ENCODE measurements around the gene LTV1. TPM values are rescaled to one million over a fixed set of nuclear protein-coding genes. Genes with fewer than 3 reads are reported as not detected.

The LTV1 gene
- total and polyA plus RNA-seq, 2 of the 4 experiments (the other 2 are of a cell fraction) = 11.1 to 19.0 TPM

- intact Hi-C loops (cut with micrococcal nuclease) (no loop called here), in situ Hi-C loops (cut with MboI; ENCODE audit: low sequenced_read_pairs) (no loop called here), dilution Hi-C loops (cut with HindIII; ENCODE audit: low sequenced_read_pairs, unreplicated experiment) (no loop called here)
- Histone ChIP-seq H3K4ac (ENCODE audit: low read depth, low read length) (0 out of 2 replicates have a peak overlapping the region, but pooled peaks have one; percentile 19), H3K4me2 (ENCODE audit: low read depth, low read length) (no peak overlapping the region), H2BK20ac (ENCODE audit: low read depth, low read length) (no peak overlapping the region), H2AFZ (replicated peaks; ENCODE audit: low read length, poor library complexity) (no peak overlapping the region), H4K91ac (ENCODE audit: insufficient read depth, low read depth, low read length) (no peak overlapping the region), H3K9me3 (ENCODE audit: control insufficient read depth, insufficient read depth, low read length) (no peaks in the 10 kb centered on the region), H2BK120ac (ENCODE audit: low read depth, low read length) (no peak overlapping the region), H2BK15ac (ENCODE audit: low read depth, low read length) (no peak overlapping the region), H4K8ac (ENCODE audit: low read depth in 2 of 2, low read length in 2 of 2) (no peak overlapping the region), H3K36me3 (ENCODE audit: control insufficient read depth, insufficient read depth, low read length) (peaks cover 15% of the 10 kb centered on the region), H4K20me1 (ENCODE audit: insufficient read depth, low read length) (no peaks in the 10 kb centered on the region), H3K27me3 (ENCODE audit: control insufficient read depth, insufficient read depth, low read length) (no peaks in the 10 kb centered on the region), H2AK5ac (ENCODE audit: low read depth, low read length) (peak overlapping the region; percentile 43; the same call in 1 of the 2 replicates), H4K5ac (ENCODE audit: low read depth, low read length) (no peak overlapping the region), H2AK9ac (replicated peaks; ENCODE audit: low read depth, low read length, poor library complexity) (no peak overlapping the region), H3K4me1 (ENCODE audit: control insufficient read depth, insufficient read depth, low read length) (peaks cover 10% of the 10 kb centered on the region), H3K14ac (replicated peaks; ENCODE audit: low read depth, low read length) (no peak overlapping the region), H3K9ac (ENCODE audit: low read depth, low read length) (no peak overlapping the region), H3K23ac (ENCODE audit: low read depth, low read length) (0 out of 2 replicates have a peak overlapping the region, but pooled peaks have one; percentile 5), H3K18ac (ENCODE audit: low read depth, low read length) (no peak overlapping the region), H3K4me3 (ENCODE audit: insufficient read depth, low read depth, low read length) (no peak overlapping the region), H3K9me1 (ENCODE audit: insufficient read depth, low read length) (peaks cover 9% of the 10 kb centered on the region), H3K27ac (ENCODE audit: insufficient read depth, low read length) (no peak overlapping the region), H3K56ac (ENCODE audit: extremely low read depth, insufficient read depth, low read length) (no peak overlapping the region), H2BK5ac (ENCODE audit: low read depth, low read length, poor library complexity, severe bottlenecking) (no peak overlapping the region), H3K79me1 (ENCODE audit: low read depth in 1 of 2, low read length in 2 of 2) (peaks cover 0 to 18% of the 10 kb centered on the region in 2 experiments; a peak in 3 of 4 replicates)
- no peak for TF ChIP-seq CEBPB (IDR thresholded peaks at IDR 0.05; ENCODE audit: low read depth, low read length)
- no peak for TF ChIP-seq RFX5 (IDR thresholded peaks at IDR 0.05; ENCODE audit: low read depth, low read length)
- no peak for TF ChIP-seq MXI1 (IDR thresholded peaks at IDR 0.05; ENCODE audit: borderline replicate concordance, low read depth, low read length)
- no peak for TF ChIP-seq NFE2L2 (IDR thresholded peaks at IDR 0.05; ENCODE audit: low read depth, low read length)
- no peak for TF ChIP-seq SMC3 (IDR thresholded peaks at IDR 0.05; ENCODE audit: low read depth, low read length)
- no peak for TF ChIP-seq CTCF (conservative IDR thresholded peaks at IDR 0.05; ENCODE audit: low read depth, low read length)
- TF ChIP-seq CHD1 (IDR thresholded peaks at IDR 0.05; ENCODE audit: low read depth, low read length) = no peak
- no peak for TF ChIP-seq ELK1 (IDR thresholded peaks at IDR 0.05; ENCODE audit: borderline replicate concordance, low read depth, low read length)
- no peak for TF ChIP-seq RCOR1 (IDR thresholded peaks at IDR 0.05; ENCODE audit: insufficient replicate concordance, low read length)
- TF ChIP-seq FOS (IDR thresholded peaks at IDR 0.05; ENCODE audit: low read depth, low read length) = no peak
- TF ChIP-seq MAZ (IDR thresholded peaks at IDR 0.05; ENCODE audit: borderline replicate concordance, low read depth, low read length) = no peak
- no peak for TF ChIP-seq POLR2A (IDR thresholded peaks at IDR 0.05; ENCODE audit: low read depth, low read length)
- no peak for TF ChIP-seq USF2 (IDR thresholded peaks at IDR 0.05; ENCODE audit: low read depth, low read length)
- TF ChIP-seq MAFK (IDR thresholded peaks at IDR 0.05; ENCODE audit: low read depth, low read length) = no peak
- TF ChIP-seq BHLHE40 (IDR thresholded peaks at IDR 0.05; ENCODE audit: low read depth, low read length) = no peak
- BruUV-seq (replicated peaks) = no TSS peak
- ATAC-seq (ENCODE audit: low read depth) (no peak), DNase-seq (peak; percentile 33)
- POLR2A ChIA-PET (ENCODE audit: unreplicated experiment) = no interaction called here
- 100% methylated on average over 2 of the region's 6 CpGs; no CpG with 5 or more reads in 1 of the 2 experiments for WGBS, 2 experiments (ENCODE audit: extremely low coverage in 2 of 2, insufficient read length in 1 of 2)
- CTCF ChIA-PET = interaction anchor here (0.9 kb wide), 1 partner anchor 14 kb away, joined by 3 read pairs; no protein-coding TSS in a partner anchor
Observed at GRCh38 chr6:143823548-143823947, 19.6 kb upstream of the LTV1 start.

Data from IMR-90 (cell line).